Vagina (tissue), 2 donors: ENCODE results near the gene SUPT20HL1.

Experiments used
- POLR2A ChIP-seq, 2 donors: fragments of 450-650 bp; IDR thresholded peaks; one replicate each; pipeline ENCODE4 v1.6.1; 2017; ENCODE audit warnings: antibody characterized with exemption in 2 of 2, mild to moderate bottlenecking in 2 of 2, moderate library complexity in 2 of 2
- POLR2AphosphoS5 ChIP-seq, 2 donors: sonication (generic); formaldehyde crosslinking; IDR thresholded peaks; one replicate each; pipeline ENCODE4 v1.9.0; 2017; ENCODE audit warnings: antibody characterized with exemption in 2 of 2, mild to moderate bottlenecking in 2 of 2, low read depth in 1 of 2; ENCODE audit not compliant: insufficient read depth in 1 of 2
- TF ChIP-seq, protein P1 (sequence below), 3 experiments: fragments of 450-650 bp in 2 of 3; fragments of 200-600 bp in 1 of 3; sonication (generic) in 1 of 3; IDR thresholded peaks; one replicate each; pipeline ENCODE4 v1.5.1; 2017 to 2019; ENCODE audit warnings: antibody characterized with exemption in 3 of 3, mild to moderate bottlenecking in 2 of 3, moderate library complexity in 2 of 3

GRCh38 chrX:24377911-24378468 lies 17.6 kb downstream of the SUPT20HL1 start:
- no peak for TF ChIP-seq POLR2A (IDR thresholded peaks at IDR 0.05)
- no peak for TF ChIP-seq POLR2AphosphoS5 (IDR thresholded peaks at IDR 0.05; ENCODE audit: insufficient read depth in 1 of 2, low read depth in 1 of 2)
- TF ChIP-seq, protein P1, sequence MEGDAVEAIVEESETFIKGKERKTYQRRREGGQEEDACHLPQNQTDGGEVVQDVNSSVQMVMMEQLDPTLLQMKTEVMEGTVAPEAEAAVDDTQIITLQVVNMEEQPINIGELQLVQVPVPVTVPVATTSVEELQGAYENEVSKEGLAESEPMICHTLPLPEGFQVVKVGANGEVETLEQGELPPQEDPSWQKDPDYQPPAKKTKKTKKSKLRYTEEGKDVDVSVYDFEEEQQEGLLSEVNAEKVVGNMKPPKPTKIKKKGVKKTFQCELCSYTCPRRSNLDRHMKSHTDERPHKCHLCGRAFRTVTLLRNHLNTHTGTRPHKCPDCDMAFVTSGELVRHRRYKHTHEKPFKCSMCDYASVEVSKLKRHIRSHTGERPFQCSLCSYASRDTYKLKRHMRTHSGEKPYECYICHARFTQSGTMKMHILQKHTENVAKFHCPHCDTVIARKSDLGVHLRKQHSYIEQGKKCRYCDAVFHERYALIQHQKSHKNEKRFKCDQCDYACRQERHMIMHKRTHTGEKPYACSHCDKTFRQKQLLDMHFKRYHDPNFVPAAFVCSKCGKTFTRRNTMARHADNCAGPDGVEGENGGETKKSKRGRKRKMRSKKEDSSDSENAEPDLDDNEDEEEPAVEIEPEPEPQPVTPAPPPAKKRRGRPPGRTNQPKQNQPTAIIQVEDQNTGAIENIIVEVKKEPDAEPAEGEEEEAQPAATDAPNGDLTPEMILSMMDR (IDR thresholded peaks at IDR 0.05), result no peak
